Measurements from ENCODE around the gene PSAP. TPM values are rescaled to one million over a fixed set of nuclear protein-coding genes. Genes with fewer than 3 reads are reported as not detected.

The PSAP gene
- total RNA-seq, 2 donors from 2014 or later, result 136 to 207 TPM

- peaks cover 67 to 72% of the 10 kb centered on the region in 2 donors for H3K4me1 Mint-ChIP-seq (ENCODE audit: low read depth in 2 of 2)
- no peaks in the 10 kb centered on the region for H3K36me3 Mint-ChIP-seq
- no peaks in the 10 kb centered on the region for H3K27me3 Mint-ChIP-seq
- DNase-seq (ENCODE audit: low spot score) (no peak), ATAC-seq (no peak)
- H3K9me3 Mint-ChIP-seq, result no peaks in the 10 kb centered on the region
- peak overlapping the region; percentile 97 to 99 for H3K27ac Mint-ChIP-seq
- peak overlapping the region; percentile 86 for H3K4me3 Mint-ChIP-seq
These were observed 81.7 kb downstream of the PSAP start for GRCh38 chr10:71769279-71769823.

GRCh38 chr10:71767420-71768035, 83.5 kb downstream of the PSAP start:
- H3K36me3 Mint-ChIP-seq, result no peaks in the 10 kb centered on the region
- no peaks in the 10 kb centered on the region for H3K9me3 Mint-ChIP-seq
- DNase-seq (ENCODE audit: low spot score) (no peak), ATAC-seq (no peak)
- no peaks in the 10 kb centered on the region for H3K27me3 Mint-ChIP-seq
- H3K4me3 Mint-ChIP-seq, result peak overlapping the region; percentile 86
- peak overlapping the region; percentile 97 to 99 for H3K27ac Mint-ChIP-seq
- peaks cover 71 to 72% of the 10 kb centered on the region in 2 donors for H3K4me1 Mint-ChIP-seq (ENCODE audit: low read depth in 2 of 2)

DNA sequence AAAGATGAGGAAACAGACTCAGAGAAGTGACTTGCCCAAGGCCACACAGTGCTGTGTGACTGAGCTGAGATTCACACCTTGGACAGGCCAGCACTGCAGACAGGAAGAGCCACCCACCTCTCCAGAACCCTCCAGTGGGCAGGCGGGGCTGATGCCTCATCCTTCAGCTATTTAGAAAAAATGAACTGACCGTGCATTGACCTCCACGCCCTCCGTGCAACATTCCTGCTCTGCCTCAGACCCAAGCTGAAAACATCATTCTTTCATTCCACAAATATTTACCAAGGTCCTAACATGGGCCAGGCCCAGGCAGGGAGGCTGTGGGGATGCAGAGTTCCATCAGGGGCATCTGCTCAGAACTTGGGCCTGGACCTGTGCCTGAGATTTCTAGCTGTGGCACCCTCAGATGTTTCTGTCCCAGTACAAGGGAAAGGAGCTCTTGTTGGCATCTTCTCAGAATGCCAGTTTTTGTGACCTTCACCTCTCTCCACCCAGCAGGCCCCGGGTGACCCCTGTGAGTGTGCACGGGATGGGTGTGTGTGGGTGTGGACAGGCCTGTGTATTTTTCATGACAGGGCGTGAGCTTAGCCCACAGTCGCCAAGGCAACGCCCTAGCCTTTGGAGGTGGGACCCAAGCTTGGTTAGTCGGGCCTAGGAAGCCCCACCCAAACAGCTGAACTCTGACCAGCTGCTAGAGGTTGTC, 84.2 kb downstream of the PSAP start:
- peak overlapping the region; percentile 65 for H3K4me3 Mint-ChIP-seq
- no peaks in the 10 kb centered on the region for H3K27me3 Mint-ChIP-seq
- no peaks in the 10 kb centered on the region for H3K36me3 Mint-ChIP-seq

More for the DNA sequence above, 84.2 kb downstream of the PSAP start:
- H3K27ac Mint-ChIP-seq, result peak overlapping the region; percentile 97 to 99
- no peaks in the 10 kb centered on the region for H3K9me3 Mint-ChIP-seq
- peaks cover 69% of the 10 kb centered on the region in 2 donors for H3K4me1 Mint-ChIP-seq (ENCODE audit: low read depth in 2 of 2)
- ATAC-seq (peak; percentile 56 to 69), DNase-seq (ENCODE audit: low spot score) (peak; percentile 74)

Other genes starting within 250 kb of the PSAP start
- gene C10orf105, start 131.5 kb downstream of the PSAP start, total RNA-seq, result not detected
- gene VSIR, start 77.7 kb downstream of the PSAP start, total RNA-seq, result 10 to 100 TPM; 18.8 to 19.7 TPM
- not detected for gene CHST3, start 113.1 kb upstream of the PSAP start, total RNA-seq
- gene SPOCK2, start 237.3 kb upstream of the PSAP start, total RNA-seq, result 10 to 100 TPM; 24.9 to 25.9 TPM